A549 (cell line): Measurements from ENCODE around the gene DHX8. TPM values are rescaled to one million over a fixed set of nuclear protein-coding genes. Genes with fewer than 3 reads are reported as not detected.
"Not testable (repeated sequence)": the region's sequence is repeated elsewhere in the genome, so short reads cannot be mapped to it uniquely, and the experiment has no call there.

Source experiments
- ATAC-seq, 2 experiments: fragments of 200-7000 bp in 1 of 2; fragments of >200 bp in 1 of 2; cut with Nextera tagmentation in 1 of 2; cut with Tn5 transposase in 1 of 2; 3 replicates each; pipeline versions ENCODE4 v1.8.0 to v1.9.1; 2018 to 2020; ENCODE audit warnings: mild to moderate bottlenecking in 1 of 2, moderate library complexity in 1 of 2
- CTCF ChIA-PET: fragments of 300-600 bp; sonication (Branson Sonifier 250); formaldehyde crosslinking; extraction: SDS; loops from one replicate; lab custom pipeline; 2021; ENCODE audit warnings: antibody characterized with exemption, inconsistent platforms; lab: Yijun Ruan, JAX
- POLR2A ChIA-PET: fragments of 350-600 bp; formaldehyde crosslinking; extraction: SDS; loops from one replicate; lab custom pipeline; 2021; ENCODE audit warnings: antibody characterized with exemption, inconsistent platforms; lab: Yijun Ruan, JAX
- DNase-seq, 2 experiments: peaks; one replicate each; pipeline versions ENCODE4 v3.0.0 to v3.0.0-alpha.2; 2011 to 2016; ENCODE audit warnings: low read depth in 1 of 2, low spot score in 1 of 2
- FAIRE-seq: peaks from 2 replicates; lab custom pipeline; 2011; peaks lifted over from hg19 to GRCh38; lab: Jason Lieb, UNC
- H3K27ac ChIP-seq, 2 experiments: fragments of >200 bp; sonication (Bioruptor Twin); formaldehyde crosslinking; 3 replicates each; pipeline ENCODE4 v1.5.1; 2016 to 2017
- H3K4me1 ChIP-seq: fragments of >200 bp; sonication (Bioruptor Twin); formaldehyde crosslinking; 3 replicates; pipeline ENCODE4 v1.6.1; 2016
- H3K4me2 ChIP-seq: fragments of >200 bp; sonication (Bioruptor Twin); formaldehyde crosslinking; 3 replicates; pipeline ENCODE4 v1.6.1; 2016
- H3K4me3 ChIP-seq: fragments of >200 bp; sonication (Bioruptor Twin); formaldehyde crosslinking; 3 replicates; pipeline ENCODE4 v1.5.1; 2016
- H3K9me3 ChIP-seq: fragments of >200 bp; sonication (Bioruptor Twin); formaldehyde crosslinking; 3 replicates; pipeline ENCODE4 v1.6.1; 2016
- CBX2 ChIP-seq: fragments of 200-600 bp; sonication (generic); IDR thresholded peaks from 2 replicates; pipeline ENCODE4 v1.6.1; 2016; ENCODE audit warnings: low read depth, mild to moderate bottlenecking, borderline replicate concordance
- CHD4 ChIP-seq: fragments of 200-600 bp; sonication (generic); IDR thresholded peaks from 2 replicates; pipeline ENCODE4 v1.6.1; 2016; ENCODE audit warnings: antibody characterized with exemption, mild to moderate bottlenecking, borderline replicate concordance
- E2F6 ChIP-seq: IDR thresholded peaks from 2 replicates; pipeline ENCODE4 v1.6.1; 2012; ENCODE audit warnings: low read depth, borderline replicate concordance
- EHF ChIP-seq: fragments of 250-450 bp; sonication (Bioruptor Pico); IDR thresholded peaks from 2 replicates; pipeline ENCODE4 v1.5.0; 2020; ENCODE audit warnings: mild to moderate bottlenecking
- EP300 ChIP-seq, 2 experiments: fragments of >200 bp; sonication (Bioruptor Twin); formaldehyde crosslinking; IDR thresholded peaks; 2 replicates in 1 of 2; 3 replicates in 1 of 2; pipeline ENCODE4 v1.6.1; 2016 to 2017
- ESRRA ChIP-seq: fragments of 150-350 bp; IDR thresholded peaks from 2 replicates; pipeline ENCODE4 v1.6.1; 2014; ENCODE audit warnings: mild to moderate bottlenecking, low read length, borderline replicate concordance
- HDAC2 ChIP-seq: fragments of 200-600 bp; sonication (generic); IDR thresholded peaks from 2 replicates; pipeline ENCODE4 v1.6.1; 2016
- HEYL ChIP-seq: fragments of 250-450 bp; sonication (Bioruptor Pico); IDR thresholded peaks from 2 replicates; pipeline ENCODE4 v1.8.0; 2021; ENCODE audit warnings: mild to moderate bottlenecking, moderate library complexity
- HOXA7 ChIP-seq: fragments of 250-450 bp; sonication (Bioruptor Pico); IDR thresholded peaks from 2 replicates; pipeline ENCODE4 v1.5.0; 2020; ENCODE audit warnings: mild to moderate bottlenecking, moderate library complexity
- HOXB5 ChIP-seq: fragments of 250-450 bp; sonication (Bioruptor Pico); IDR thresholded peaks from 2 replicates; pipeline ENCODE4 v1.5.0; 2020; ENCODE audit warnings: mild to moderate bottlenecking, moderate library complexity
- JUNB ChIP-seq: fragments of >200 bp; sonication (Bioruptor Twin); formaldehyde crosslinking; IDR thresholded peaks from 2 replicates; pipeline ENCODE4 v1.6.1; 2016
- MYC ChIP-seq: IDR thresholded peaks from 2 replicates; pipeline ENCODE4 v1.6.1; 2012; ENCODE audit warnings: mild to moderate bottlenecking, inconsistent platforms, low read length, improper control_type of control experiment, borderline replicate concordance
- NPAS2 ChIP-seq: fragments of 250-450 bp; sonication (Bioruptor Pico); IDR thresholded peaks from 2 replicates; pipeline ENCODE4 v1.8.0; 2022; ENCODE audit warnings: mild to moderate bottlenecking, moderate library complexity, borderline replicate concordance
- PBX3 ChIP-seq: IDR thresholded peaks from 2 replicates; pipeline ENCODE4 v1.6.1; 2012
- RARB ChIP-seq: fragments of 250-450 bp; sonication (Bioruptor Pico); IDR thresholded peaks from 2 replicates; pipeline ENCODE4 v1.8.0; 2021; ENCODE audit warnings: mild to moderate bottlenecking, moderate library complexity
- SMC3 ChIP-seq: fragments of >200 bp; sonication (Bioruptor Twin); formaldehyde crosslinking; IDR thresholded peaks from 3 replicates; pipeline ENCODE4 v1.6.1; 2018; ENCODE audit warnings: inconsistent platforms
- ZFP36 ChIP-seq: fragments of 450-650 bp; IDR thresholded peaks from 2 replicates; pipeline ENCODE4 v1.6.1; 2014; ENCODE audit warnings: borderline replicate concordance; ENCODE audit not compliant: partially characterized antibody
- WGBS: methylation state at CpG from one replicate; pipeline ENCODE4 v1.1.6; 2017; ENCODE audit errors: missing lambda C conversion rate; 5-methylcytosine and 5-hydroxymethylcytosine counted together
- polyA plus RNA-seq, 4 experiments: library from polyadenylated mRNA; depleted of rRNA in 3 of 4; stranded (reverse); fragments of >200 nt; fragmentation: RNase III in 1 of 4; extraction: RNeasy Plus Mini Kit Qiagen cat#74134 plus additional on column Dnase treatment in 1 of 4; gene quantifications; 2 replicates in 3 of 4; 3 replicates in 1 of 4; pipeline ENCODE4 v1.2.3, GENCODE V29; 2011 to 2017

The DHX8 gene
- polyA plus RNA-seq, 2 of the 4 experiments (the other 2 are of a cell fraction) = 33.2 to 66.0 TPM

DNA sequence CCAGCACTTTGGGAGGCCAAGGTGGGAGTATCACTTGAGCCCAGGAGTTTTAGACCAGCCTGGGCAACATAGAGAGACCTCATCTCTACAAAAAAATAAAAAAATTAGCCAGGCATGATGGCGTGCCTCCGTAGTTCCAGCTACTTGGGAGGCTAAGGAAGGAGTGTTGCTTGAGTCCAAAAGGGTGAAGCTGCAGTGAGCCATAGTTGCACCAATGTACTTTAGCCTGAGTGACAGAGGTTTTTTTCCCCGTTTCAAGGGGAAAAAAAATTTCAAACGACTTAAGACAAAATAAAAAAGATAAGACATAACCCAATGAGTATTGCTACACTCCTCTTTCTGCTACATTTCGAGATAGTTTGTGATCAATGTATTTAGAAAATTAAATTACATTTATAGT is 6.8 kb downstream of the DHX8 start:
- CTCF ChIA-PET = interaction anchor here (1.0 to 45.8 kb wide), 5 partner anchors 9 to 251 kb away, joined by 3 to 2036 read pairs (median 4); partner anchors contain the start of gene ARL4D
- no peak for ATAC-seq
- 67% methylated on average over 5 of the region's 5 CpGs for WGBS
- Histone ChIP-seq H3K4me2 (no peak overlapping the region), H3K9me3 (no peaks in the 10 kb centered on the region), H3K27ac (no peak overlapping the region), H3K4me3 (no peak overlapping the region), H3K4me1 (peaks cover 18% of the 10 kb centered on the region)
- FAIRE-seq = no peak
- no peak for DNase-seq
- POLR2A ChIA-PET = no interaction called here
- TF ChIP-seq MYC (no peak), JUNB (no peak), HDAC2 (no peak), ESRRA (no peak)
- TF ChIP-seq, all 56 proteins: peak for 0

DNA sequence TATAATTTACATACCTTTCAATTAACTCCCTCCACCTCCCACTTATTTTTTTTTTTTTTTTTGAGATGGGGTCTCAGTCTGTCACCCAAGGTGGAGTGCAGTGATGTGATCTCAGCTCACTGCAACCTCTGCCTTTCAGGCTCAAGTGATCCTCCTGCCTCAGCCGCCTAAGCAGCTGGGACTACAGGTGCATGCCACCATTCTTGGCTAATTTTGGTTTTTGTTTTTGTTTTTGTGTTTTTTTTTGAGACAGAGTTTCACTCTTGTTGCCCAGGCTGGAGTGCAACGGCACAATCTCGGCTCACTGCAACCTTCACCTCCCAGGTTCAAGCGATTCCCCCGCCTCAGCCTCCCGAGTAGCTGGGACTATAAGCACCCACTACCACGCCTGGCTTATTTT is 25.7 kb downstream of the DHX8 start:
- FAIRE-seq, H3K9me3 ChIP-seq, DNase-seq, H3K4me2 ChIP-seq, H3K27ac ChIP-seq, ATAC-seq, POLR2A ChIA-PET, H3K4me1 ChIP-seq, H3K4me3 ChIP-seq: not testable (repeated sequence)
- WGBS = 97% methylated on average over 7 of the region's 7 CpGs
- CTCF ChIA-PET = interaction anchor here (0.7 to 1.7 kb wide), 4 partner anchors 11 to 343 kb away, joined by 3 to 6 read pairs (median 4); partner anchors contain the start of gene DHX8

GRCh38 chr17:43511199-43511598 is 27.4 kb downstream of the DHX8 start:
- H3K4me3 ChIP-seq, H3K27ac ChIP-seq, FAIRE-seq, H3K9me3 ChIP-seq, H3K4me2 ChIP-seq, ATAC-seq, H3K4me1 ChIP-seq, POLR2A ChIA-PET, DNase-seq: not testable (repeated sequence)
- WGBS = 96% methylated on average over 3 of the region's 3 CpGs
- CTCF ChIA-PET = interaction anchor here (2.8 kb wide), 1 partner anchor 10 kb away, joined by 8 read pairs; no protein-coding TSS in a partner anchor

DNA sequence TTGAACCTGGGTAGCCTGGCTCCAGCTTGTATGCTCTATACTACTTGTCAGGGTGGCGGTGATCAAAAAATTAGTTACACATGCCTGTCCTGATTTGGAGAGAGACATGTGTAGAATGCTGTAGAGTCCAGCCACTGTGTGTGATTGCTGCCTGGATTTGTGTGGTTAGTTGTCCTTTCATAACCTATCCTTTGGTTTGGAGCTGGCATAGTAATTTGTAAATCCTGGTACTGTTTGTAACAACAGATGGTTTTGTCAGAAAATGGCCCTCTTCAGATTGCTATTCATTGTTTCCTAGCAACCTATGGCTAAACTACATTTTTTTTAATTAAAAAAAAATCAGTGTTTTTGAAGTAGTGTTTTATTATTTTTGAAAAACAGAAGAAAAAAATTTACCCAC is 31.9 kb downstream of the DHX8 start:
- FAIRE-seq (no peak), DNase-seq (no peak), ATAC-seq (no peak)
- ChIA-PET POLR2A (no interaction called here), CTCF (interaction anchor here (0.9 to 4.5 kb wide), 11 partner anchors 9 to 252 kb away, joined by 3 to 18 read pairs (median 6); partner anchors contain the start of gene DHX8)
- no peak for TF ChIP-seq HOXA7 (CRISPR knock-in tag)
- no peak for TF ChIP-seq E2F6
- no peak for TF ChIP-seq NPAS2 (CRISPR knock-in tag)
- no peak for TF ChIP-seq EHF (CRISPR knock-in tag)
- TF ChIP-seq HOXB5 (CRISPR knock-in tag) = no peak
- no peak for TF ChIP-seq CBX2
- no peak for TF ChIP-seq SMC3
- TF ChIP-seq ESRRA = no peak
- TF ChIP-seq PBX3 = no peak
- TF ChIP-seq RARB = no peak
- TF ChIP-seq HEYL (CRISPR knock-in tag) = no peak
- no peak for TF ChIP-seq EP300 (IDR thresholded peaks at IDR 0.05)
- TF ChIP-seq CHD4 = no peak
- no peak for TF ChIP-seq ZFP36
- H3K4me1 ChIP-seq = no peaks in the 10 kb centered on the region
- 97% methylated on average over 1 of the region's 1 CpG for WGBS
- H3K27ac ChIP-seq = no peak overlapping the region
- H3K4me3 ChIP-seq = no peak overlapping the region
- H3K9me3 ChIP-seq = no peaks in the 10 kb centered on the region
- H3K4me2 ChIP-seq = no peak overlapping the region
